Measurements from ENCODE around the gene XPNPEP3. TPM values are rescaled to one million over a fixed set of nuclear protein-coding genes. Genes with fewer than 3 reads are reported as not detected.

XPNPEP3 gene
- total RNA-seq, 1 donor from 2014 or later = 34.7 TPM

- no peak for TF ChIP-seq CTCF (conservative IDR thresholded peaks at IDR 0.05)
These were observed 63.6 kb downstream of the XPNPEP3 start for GRCh38 chr22:40920526-40920925.

GRCh38 chr22:40922484-40923303 lies 65.7 kb downstream of the XPNPEP3 start:
- Mint-ChIP-seq H3K27ac (ENCODE audit: unreplicated experiment) (peak overlapping the region; percentile 70), H3K36me3 (ENCODE audit: low read depth) (peaks cover 5% of the 10 kb centered on the region), H3K4me3 (no peak overlapping the region), H3K4me1 (no peaks in the 10 kb centered on the region), H3K27me3 (ENCODE audit: low read depth) (no peaks in the 10 kb centered on the region), H3K9me3 (no peaks in the 10 kb centered on the region)
- TF ChIP-seq CTCF (conservative IDR thresholded peaks at IDR 0.05) = peak; percentile 90
- DNase-seq (ENCODE audit: low read depth, low spot score) = peak; percentile 15

More at GRCh38 chr22:40920526-40920925, 63.6 kb downstream of the XPNPEP3 start:
- peak overlapping the region; percentile 67 for H3K27ac Mint-ChIP-seq (ENCODE audit: unreplicated experiment)
- H3K27me3 Mint-ChIP-seq (ENCODE audit: low read depth) = no peaks in the 10 kb centered on the region
- peaks cover 5% of the 10 kb centered on the region for H3K36me3 Mint-ChIP-seq (ENCODE audit: low read depth)
- no peak for DNase-seq (ENCODE audit: low read depth, low spot score)
- no peaks in the 10 kb centered on the region for H3K4me1 Mint-ChIP-seq
- no peak overlapping the region for H3K4me3 Mint-ChIP-seq
- H3K9me3 Mint-ChIP-seq = no peaks in the 10 kb centered on the region

GRCh38 chr22:40928657-40929056 lies 71.7 kb downstream of the XPNPEP3 start:
- H3K4me3 Mint-ChIP-seq = no peak overlapping the region
- no peak overlapping the region for H3K27ac Mint-ChIP-seq (ENCODE audit: unreplicated experiment)
- no peaks in the 10 kb centered on the region for H3K27me3 Mint-ChIP-seq (ENCODE audit: low read depth)
- TF ChIP-seq CTCF (conservative IDR thresholded peaks at IDR 0.05) = no peak
- no peaks in the 10 kb centered on the region for H3K9me3 Mint-ChIP-seq
- H3K4me1 Mint-ChIP-seq = no peaks in the 10 kb centered on the region
- H3K36me3 Mint-ChIP-seq (ENCODE audit: low read depth) = peaks cover 2% of the 10 kb centered on the region
- no peak for DNase-seq (ENCODE audit: low read depth, low spot score)

- H3K27me3 Mint-ChIP-seq (ENCODE audit: low read depth) = no peaks in the 10 kb centered on the region
- DNase-seq (ENCODE audit: low read depth, low spot score) = no peak
- H3K4me1 Mint-ChIP-seq = no peaks in the 10 kb centered on the region
- no peaks in the 10 kb centered on the region for H3K9me3 Mint-ChIP-seq
- no peak overlapping the region for H3K27ac Mint-ChIP-seq (ENCODE audit: unreplicated experiment)
- H3K36me3 Mint-ChIP-seq (ENCODE audit: low read depth) = no peaks in the 10 kb centered on the region
- no peak for TF ChIP-seq CTCF (conservative IDR thresholded peaks at IDR 0.05)
- H3K4me3 Mint-ChIP-seq = no peak overlapping the region
These were observed 75.4 kb downstream of the XPNPEP3 start for GRCh38 chr22:40932396-40932795.

GRCh38 chr22:40939202-40939601 lies 82.3 kb downstream of the XPNPEP3 start:
- DNase-seq (ENCODE audit: low read depth, low spot score) = no peak
- peaks cover 3% of the 10 kb centered on the region for H3K36me3 Mint-ChIP-seq (ENCODE audit: low read depth)

More at GRCh38 chr22:40939202-40939601, 82.3 kb downstream of the XPNPEP3 start:
- Mint-ChIP-seq H3K4me1 (no peaks in the 10 kb centered on the region), H3K27me3 (ENCODE audit: low read depth) (no peaks in the 10 kb centered on the region), H3K9me3 (no peaks in the 10 kb centered on the region), H3K27ac (ENCODE audit: unreplicated experiment) (no peak overlapping the region), H3K4me3 (no peak overlapping the region)
- TF ChIP-seq CTCF (conservative IDR thresholded peaks at IDR 0.05) = no peak
